PC-3 (cell line): Measurements from ENCODE around the gene CHAT. TPM values are rescaled to one million over a fixed set of nuclear protein-coding genes. Genes with fewer than 3 reads are reported as not detected.

Source experiments
- ATAC-seq: fragments of 200-7000 bp; cut with Tn5 transposase; 2 replicates; pipeline ENCODE4 v1.9.1; 2020; ENCODE audit warnings: mild to moderate bottlenecking, moderate library complexity
- BruUV-seq: library from RNA; stranded (reverse); fragments of 400-500 nt; replicated peaks from 2 replicates; lab custom pipeline; 2021; lab: Mats Ljungman, UMichigan
- CTCF ChIA-PET: fragments of 300-600 bp; sonication (Branson Sonifier 250); formaldehyde crosslinking; loops from one replicate; lab custom pipeline; 2022; ENCODE audit warnings: antibody characterized with exemption; lab: Charles Lee
- POLR2A ChIA-PET: fragments of 300-600 bp; sonication (Branson Sonifier 250); formaldehyde crosslinking; loops from one replicate; lab custom pipeline; 2022; ENCODE audit warnings: antibody characterized with exemption; ENCODE audit not compliant: unreplicated experiment; lab: Charles Lee
- DNase-seq: peaks from one replicate; pipeline ENCODE4 v3.0.0-alpha.2; 2015
- H2AFZ ChIP-seq: fragments of 300-600 bp; sonication (generic); 2 replicates; pipeline ENCODE4 v1.6.0; 2016; ENCODE audit warnings: antibody characterized with exemption, low read length
- H3F3A ChIP-seq: fragments of 300-600 bp; sonication (generic); one replicate; pipeline ENCODE4 v1.6.0; 2017; ENCODE audit warnings: antibody characterized with exemption, low read length, control low read depth, mild to moderate bottlenecking; ENCODE audit not compliant: unreplicated experiment
- H3K27ac ChIP-seq: fragments of 300-600 bp; sonication (generic); 2 replicates; pipeline ENCODE4 v1.5.1; 2016; ENCODE audit warnings: mild to moderate bottlenecking, low read length
- H3K27me3 ChIP-seq: fragments of 300-600 bp; sonication (generic); 2 replicates; pipeline ENCODE4 v1.6.1; 2016; ENCODE audit warnings: low read length, mixed read lengths
- H3K36me3 ChIP-seq: fragments of 300-600 bp; sonication (generic); 2 replicates; pipeline ENCODE4 v1.6.1; 2016; ENCODE audit warnings: low read depth, mixed run types, low read length, mixed read lengths
- H3K4me1 ChIP-seq: fragments of 300-600 bp; sonication (generic); 2 replicates; pipeline ENCODE4 v1.5.1; 2016; ENCODE audit warnings: low read length; ENCODE audit not compliant: insufficient read depth
- H3K4me2 ChIP-seq: fragments of 300-600 bp; sonication (generic); 2 replicates; pipeline ENCODE4 v1.6.0; 2016; ENCODE audit warnings: low read length
- H3K4me3 ChIP-seq: fragments of 300-600 bp; sonication (generic); 2 replicates; pipeline ENCODE4 v1.5.1; 2016; ENCODE audit warnings: mild to moderate bottlenecking, low read length, mixed read lengths
- H3K79me2 ChIP-seq: fragments of 300-600 bp; sonication (generic); 2 replicates; pipeline ENCODE4 v1.6.1; 2017; ENCODE audit warnings: low read length, mixed read lengths
- H3K9ac ChIP-seq: fragments of 300-600 bp; sonication (generic); 2 replicates; pipeline ENCODE4 v1.6.0; 2016; ENCODE audit warnings: mild to moderate bottlenecking, low read length
- H3K9me2 ChIP-seq: fragments of 300-600 bp; sonication (generic); replicated peaks from 2 replicates; pipeline ENCODE4 v1.6.1; 2016; ENCODE audit warnings: mixed run types, low read length, mixed read lengths
- H3K9me3 ChIP-seq: fragments of 300-600 bp; sonication (generic); 2 replicates; pipeline ENCODE4 v1.6.1; 2016; ENCODE audit warnings: low read length, mixed read lengths
- H4K20me1 ChIP-seq: fragments of 300-600 bp; sonication (generic); 2 replicates; pipeline ENCODE4 v1.6.1; 2016; ENCODE audit warnings: low read length, mixed read lengths
- EZH2 ChIP-seq: fragments of 300-600 bp; sonication (generic); IDR thresholded peaks from one replicate; pipeline ENCODE4 v1.6.1; 2017; ENCODE audit warnings: antibody characterized with exemption, mild to moderate bottlenecking, low read length; ENCODE audit not compliant: unreplicated experiment
- EZH2phosphoT487 ChIP-seq: fragments of 300-600 bp; sonication (generic); IDR thresholded peaks from 2 replicates; pipeline ENCODE4 v1.6.1; 2018; ENCODE audit warnings: mild to moderate bottlenecking, antibody characterized with exemption, low read length, borderline replicate concordance
- intact Hi-C: fragments of 100-400 bp; cut with micrococcal nuclease; formaldehyde crosslinking; loops from 2 replicates; pipeline ENCODE4 v1.9.0; 2023
- total RNA-seq: library from RNA; depleted of rRNA; stranded (reverse); fragments of >200 nt; gene quantifications from 2 replicates; pipeline ENCODE4 v1.2.3, GENCODE V29; 2014
- TF ChIP-seq, protein P1 (sequence below): fragments of 300-600 bp; sonication (generic); conservative IDR thresholded peaks from 2 replicates; pipeline ENCODE4 v1.5.1; 2017; ENCODE audit warnings: antibody characterized with exemption, low read depth, mild to moderate bottlenecking, low read length

Gene CHAT
- total RNA-seq, 1 experiment from 2014 or later, result not detected

DNA sequence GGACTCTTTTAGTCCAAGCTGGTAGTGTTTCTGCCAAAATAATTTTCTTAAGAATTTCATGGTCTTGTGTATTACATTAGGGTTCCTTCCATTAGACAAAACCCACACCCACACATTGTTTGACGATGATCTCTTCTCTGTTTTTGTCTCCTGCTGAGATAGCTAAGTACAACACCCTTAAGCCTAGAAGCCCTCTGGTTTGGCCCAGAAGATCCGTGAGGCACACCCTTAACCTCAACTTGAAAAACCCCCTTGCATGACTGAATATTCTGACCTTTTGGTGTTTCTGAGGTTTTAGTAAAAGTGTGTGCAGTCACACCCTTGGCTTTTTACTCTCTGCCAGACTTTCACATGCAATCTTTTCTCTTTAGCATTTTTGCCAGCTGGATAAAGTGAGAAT is 45.6 kb upstream of the CHAT start:
- Histone ChIP-seq H3K4me1 (peaks cover 9% of the 10 kb centered on the region), H3K9me3 (peaks cover 13% of the 10 kb centered on the region; the same call in 1 of the 2 replicates), H3K9me2 (peaks cover 4% of the 10 kb centered on the region; the same call in 1 of the 2 replicates), H3F3A (no peaks in the 10 kb centered on the region), H3K4me2 (no peak overlapping the region), H3K9ac (no peak overlapping the region), H3K27ac (no peak overlapping the region), H3K4me3 (no peak overlapping the region), H4K20me1 (no peaks in the 10 kb centered on the region), H3K36me3 (no peaks in the 10 kb centered on the region; the same call in 1 of the 2 replicates), H2AFZ (no peak overlapping the region), H3K79me2 (no peaks in the 10 kb centered on the region), H3K27me3 (no peaks in the 10 kb centered on the region)
- intact Hi-C loops, result no loop called here
- no peak for TF ChIP-seq EZH2phosphoT487
- TF ChIP-seq, protein P1, sequence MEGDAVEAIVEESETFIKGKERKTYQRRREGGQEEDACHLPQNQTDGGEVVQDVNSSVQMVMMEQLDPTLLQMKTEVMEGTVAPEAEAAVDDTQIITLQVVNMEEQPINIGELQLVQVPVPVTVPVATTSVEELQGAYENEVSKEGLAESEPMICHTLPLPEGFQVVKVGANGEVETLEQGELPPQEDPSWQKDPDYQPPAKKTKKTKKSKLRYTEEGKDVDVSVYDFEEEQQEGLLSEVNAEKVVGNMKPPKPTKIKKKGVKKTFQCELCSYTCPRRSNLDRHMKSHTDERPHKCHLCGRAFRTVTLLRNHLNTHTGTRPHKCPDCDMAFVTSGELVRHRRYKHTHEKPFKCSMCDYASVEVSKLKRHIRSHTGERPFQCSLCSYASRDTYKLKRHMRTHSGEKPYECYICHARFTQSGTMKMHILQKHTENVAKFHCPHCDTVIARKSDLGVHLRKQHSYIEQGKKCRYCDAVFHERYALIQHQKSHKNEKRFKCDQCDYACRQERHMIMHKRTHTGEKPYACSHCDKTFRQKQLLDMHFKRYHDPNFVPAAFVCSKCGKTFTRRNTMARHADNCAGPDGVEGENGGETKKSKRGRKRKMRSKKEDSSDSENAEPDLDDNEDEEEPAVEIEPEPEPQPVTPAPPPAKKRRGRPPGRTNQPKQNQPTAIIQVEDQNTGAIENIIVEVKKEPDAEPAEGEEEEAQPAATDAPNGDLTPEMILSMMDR, result no peak
- no peak for TF ChIP-seq EZH2
- ChIA-PET POLR2A (interaction anchor here (0.6 kb wide), 1 partner anchor 338 kb away, joined by 4 read pairs; no protein-coding TSS in a partner anchor), CTCF (no interaction called here)
- ATAC-seq (no peak), DNase-seq (peak; percentile 40)
- BruUV-seq, result no TSS peak

DNA sequence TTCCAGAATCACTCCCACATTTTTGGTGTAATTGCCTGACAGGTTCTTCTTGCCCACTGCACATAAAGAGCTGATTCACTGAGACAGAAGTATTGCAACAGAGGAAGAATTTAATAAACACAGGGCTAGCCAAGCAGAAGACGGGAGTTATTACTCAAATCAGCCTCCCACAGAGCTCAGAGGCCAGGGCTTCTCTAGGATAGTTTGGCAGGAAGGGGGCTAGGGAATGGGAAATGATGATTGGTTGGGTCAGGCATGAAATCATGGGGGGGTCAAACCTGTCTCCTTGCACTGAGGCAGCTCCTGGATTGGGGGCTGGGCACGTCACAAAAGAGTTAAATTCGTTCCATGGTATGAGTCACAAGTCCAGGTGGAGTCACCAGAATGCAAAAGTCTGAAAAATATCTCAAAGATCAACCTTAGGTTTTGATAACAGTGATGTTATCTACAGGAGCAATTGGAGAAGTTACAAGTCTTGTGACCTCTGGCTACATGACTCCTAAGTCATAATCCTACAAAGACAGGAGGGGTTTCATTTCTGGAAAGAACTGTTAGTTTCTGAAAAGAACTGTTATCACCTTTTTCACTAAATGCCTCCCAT is 44.7 kb upstream of the CHAT start:
- Histone ChIP-seq H3K79me2 (no peaks in the 10 kb centered on the region), H3K4me2 (no peak overlapping the region), H2AFZ (no peak overlapping the region), H3K9me3 (peaks cover 13% of the 10 kb centered on the region; the same call in 1 of the 2 replicates), H3K27ac (no peak overlapping the region), H3K36me3 (no peaks in the 10 kb centered on the region; the same call in 1 of the 2 replicates), H3K9me2 (peaks cover 4% of the 10 kb centered on the region; the same call in 1 of the 2 replicates), H3F3A (no peaks in the 10 kb centered on the region), H3K9ac (no peak overlapping the region), H3K4me1 (peaks cover 12% of the 10 kb centered on the region), H3K4me3 (no peak overlapping the region), H3K27me3 (no peaks in the 10 kb centered on the region), H4K20me1 (no peaks in the 10 kb centered on the region)
- intact Hi-C loops, result no loop called here
- ATAC-seq (no peak), DNase-seq (peak; percentile 39)
- BruUV-seq, result no TSS peak
- POLR2A ChIA-PET, result no interaction called here
- CTCF ChIA-PET, result no interaction called here
- TF ChIP-seq EZH2phosphoT487 (no peak), EZH2 (no peak)
- TF ChIP-seq, protein P1, result no peak

DNA sequence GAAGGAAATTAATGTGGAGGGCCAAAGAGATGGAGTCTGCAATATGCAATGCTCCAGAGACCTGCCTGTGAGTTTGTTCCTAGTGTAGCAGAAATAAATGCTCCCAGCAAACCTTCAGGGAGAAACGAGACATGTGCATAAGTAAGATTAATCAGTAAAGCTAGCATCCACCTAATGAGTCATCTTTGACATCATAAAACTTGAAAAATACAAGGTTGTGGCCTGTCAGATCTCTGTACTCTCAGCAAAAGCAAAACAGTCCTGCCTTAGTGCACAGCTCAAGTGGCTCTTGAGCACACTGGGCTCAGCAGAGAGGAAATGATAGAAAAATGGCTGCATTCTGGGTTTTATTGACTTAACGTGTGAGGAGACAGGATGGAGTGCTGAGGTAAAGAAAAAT is 42.4 kb upstream of the CHAT start:
- BruUV-seq, result no TSS peak
- TF ChIP-seq EZH2 (no peak), EZH2phosphoT487 (no peak)
- TF ChIP-seq, protein P1, result no peak
- Histone ChIP-seq H2AFZ (no peak overlapping the region), H3K27ac (no peak overlapping the region), H3K9me3 (peaks cover 13% of the 10 kb centered on the region; the same call in 1 of the 2 replicates), H3K79me2 (no peaks in the 10 kb centered on the region), H3K9ac (no peak overlapping the region), H3K4me2 (no peak overlapping the region), H3K4me1 (peaks cover 5% of the 10 kb centered on the region; the same call in 1 of the 2 replicates), H3K4me3 (no peak overlapping the region), H3F3A (no peaks in the 10 kb centered on the region), H3K36me3 (no peaks in the 10 kb centered on the region; the same call in 1 of the 2 replicates), H4K20me1 (no peaks in the 10 kb centered on the region), H3K9me2 (peaks cover 4% of the 10 kb centered on the region; the same call in 1 of the 2 replicates), H3K27me3 (no peaks in the 10 kb centered on the region)
- DNase-seq, result peak; percentile 48
- intact Hi-C loops, result no loop called here
- ChIA-PET POLR2A (no interaction called here), CTCF (no interaction called here)
- peak; percentile 54 for ATAC-seq
